B cell (primary cell): ENCODE measurements around the gene GTPBP4.

Source experiments
- CTCF ChIP-seq: fragments of 200-600 bp; IDR thresholded peaks from one replicate; pipeline ENCODE4 v1.8.0; 2022; ENCODE audit warnings: antibody characterized with exemption, mild to moderate bottlenecking
- EZH2 ChIP-seq: IDR thresholded peaks from 2 replicates; pipeline ENCODE4 v1.6.1; 2012; ENCODE audit warnings: borderline replicate concordance, low read depth, mild to moderate bottlenecking, moderate library complexity, low read length; ENCODE audit not compliant: insufficient read depth, poor library complexity, severe bottlenecking

- TF ChIP-seq CTCF (no peak), EZH2 (no peak)
Measured at GRCh38 chr10:1007583-1007982, 19.3 kb downstream of the GTPBP4 start.
